ENCODE data around the gene MAGI1.

GRCh38 chr3:65890328-65890727, 148.4 kb downstream of the MAGI1 start:
- no peak for TF ChIP-seq CTCF (IDR thresholded peaks at IDR 0.05)
- no peak for TF ChIP-seq POLR2A (IDR thresholded peaks at IDR 0.05)
- TF ChIP-seq POLR2AphosphoS5 (IDR thresholded peaks at IDR 0.05) = no peak

Measured in prostate gland (tissue), 2 donors.